Measurements from ENCODE around the gene ZCWPW1.

ZCWPW1 gene

DNA sequence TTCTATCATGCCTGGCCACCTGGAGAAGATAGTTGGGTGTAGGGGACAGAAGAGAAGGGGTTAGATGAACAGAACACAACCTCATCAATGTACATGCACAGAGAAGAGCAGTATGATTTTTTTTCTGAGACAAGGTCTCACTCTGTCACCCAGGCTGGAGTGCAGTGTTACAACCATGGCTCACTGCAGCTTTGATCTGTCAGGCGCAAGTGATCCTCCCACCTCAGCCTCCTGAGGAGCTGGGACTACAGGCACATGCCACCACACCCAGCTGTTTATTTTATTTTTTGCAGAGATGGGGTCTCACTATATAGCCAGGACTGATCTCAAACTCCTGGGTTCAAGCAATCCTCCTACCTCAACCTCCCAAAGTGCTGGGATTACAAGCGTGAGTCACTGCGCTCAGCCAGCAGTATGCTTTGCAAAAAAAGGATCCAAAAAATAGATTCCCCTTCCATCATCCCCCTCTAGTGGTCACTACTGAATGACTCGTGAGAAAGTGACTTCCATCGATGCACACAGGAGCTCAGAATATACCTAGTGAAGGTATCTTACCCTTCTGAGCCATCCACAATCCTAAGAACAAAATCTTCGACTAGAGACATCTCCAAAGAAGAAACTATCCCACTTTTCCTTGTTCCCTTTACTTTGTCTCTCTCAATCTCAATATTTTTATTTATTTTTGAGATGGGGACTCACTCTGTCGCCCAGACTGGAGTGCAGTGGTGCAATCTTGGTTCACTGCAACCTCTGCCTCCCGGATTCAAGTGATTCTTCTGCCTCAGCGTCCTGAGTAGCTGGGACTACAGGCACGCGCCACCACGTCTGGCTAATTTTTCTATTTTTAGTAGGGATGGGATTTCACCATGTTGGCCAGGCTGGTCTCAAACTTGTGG, 21.0 kb downstream of the ZCWPW1 start:
- H3K4me3 ChIP-seq (ENCODE audit: low read depth, low read length) = no peak overlapping the region
- TF ChIP-seq, protein P1, sequence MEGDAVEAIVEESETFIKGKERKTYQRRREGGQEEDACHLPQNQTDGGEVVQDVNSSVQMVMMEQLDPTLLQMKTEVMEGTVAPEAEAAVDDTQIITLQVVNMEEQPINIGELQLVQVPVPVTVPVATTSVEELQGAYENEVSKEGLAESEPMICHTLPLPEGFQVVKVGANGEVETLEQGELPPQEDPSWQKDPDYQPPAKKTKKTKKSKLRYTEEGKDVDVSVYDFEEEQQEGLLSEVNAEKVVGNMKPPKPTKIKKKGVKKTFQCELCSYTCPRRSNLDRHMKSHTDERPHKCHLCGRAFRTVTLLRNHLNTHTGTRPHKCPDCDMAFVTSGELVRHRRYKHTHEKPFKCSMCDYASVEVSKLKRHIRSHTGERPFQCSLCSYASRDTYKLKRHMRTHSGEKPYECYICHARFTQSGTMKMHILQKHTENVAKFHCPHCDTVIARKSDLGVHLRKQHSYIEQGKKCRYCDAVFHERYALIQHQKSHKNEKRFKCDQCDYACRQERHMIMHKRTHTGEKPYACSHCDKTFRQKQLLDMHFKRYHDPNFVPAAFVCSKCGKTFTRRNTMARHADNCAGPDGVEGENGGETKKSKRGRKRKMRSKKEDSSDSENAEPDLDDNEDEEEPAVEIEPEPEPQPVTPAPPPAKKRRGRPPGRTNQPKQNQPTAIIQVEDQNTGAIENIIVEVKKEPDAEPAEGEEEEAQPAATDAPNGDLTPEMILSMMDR (IDR thresholded peaks at IDR 0.05; ENCODE audit: low read depth, low read length, missing control alignments) = peak; percentile 73
- DNase-seq (ENCODE audit: low read depth) = no peak

DNA sequence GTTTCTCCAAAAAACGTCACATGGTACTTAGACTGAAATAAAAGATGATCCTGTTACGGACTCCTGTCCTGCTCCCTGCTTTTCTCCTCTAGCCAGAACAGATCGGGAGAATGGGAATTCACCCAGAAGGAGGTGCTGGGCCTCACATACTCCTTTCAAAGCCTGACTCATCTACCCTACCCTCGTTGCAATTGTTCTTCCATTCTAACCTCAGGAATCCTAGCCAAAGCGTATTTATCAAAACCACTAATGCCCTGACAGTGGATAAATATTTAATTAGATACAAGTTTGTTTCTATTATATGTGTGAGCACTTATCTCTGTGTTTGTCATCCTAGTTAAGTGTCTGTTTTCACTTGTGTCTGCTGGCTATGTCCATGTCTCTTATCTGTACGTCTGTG, 21.7 kb downstream of the ZCWPW1 start:
- TF ChIP-seq, protein P1 (IDR thresholded peaks at IDR 0.05; ENCODE audit: low read depth, low read length, missing control alignments) = no peak
- no peak overlapping the region for H3K4me3 ChIP-seq (ENCODE audit: low read depth, low read length)
- no peak for DNase-seq (ENCODE audit: low read depth)

DNA sequence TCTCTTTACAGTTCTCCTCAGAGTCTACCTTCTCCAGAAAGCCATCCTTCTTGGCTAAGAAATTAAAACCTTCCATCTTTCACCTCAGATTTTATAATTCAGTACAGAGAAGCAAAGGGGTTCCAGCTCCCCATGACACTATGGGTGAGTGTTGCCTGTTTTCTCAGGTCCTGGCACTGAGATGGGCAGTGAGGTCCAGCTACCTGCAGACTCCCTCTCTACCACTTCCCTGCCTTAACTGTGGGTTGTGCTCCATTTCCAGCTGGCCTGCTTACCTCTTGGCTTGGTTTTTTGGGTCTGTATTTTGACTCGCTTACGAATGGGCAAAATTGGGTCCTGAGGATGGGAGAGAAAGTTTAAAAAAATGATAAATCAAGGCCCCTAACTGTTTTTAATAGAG, 26.3 kb downstream of the ZCWPW1 start:
- no peak overlapping the region for H3K4me3 ChIP-seq (ENCODE audit: low read depth, low read length)
- TF ChIP-seq, protein P1 (IDR thresholded peaks at IDR 0.05; ENCODE audit: low read depth, low read length, missing control alignments) = no peak
- no peak for DNase-seq (ENCODE audit: low read depth)

DNA sequence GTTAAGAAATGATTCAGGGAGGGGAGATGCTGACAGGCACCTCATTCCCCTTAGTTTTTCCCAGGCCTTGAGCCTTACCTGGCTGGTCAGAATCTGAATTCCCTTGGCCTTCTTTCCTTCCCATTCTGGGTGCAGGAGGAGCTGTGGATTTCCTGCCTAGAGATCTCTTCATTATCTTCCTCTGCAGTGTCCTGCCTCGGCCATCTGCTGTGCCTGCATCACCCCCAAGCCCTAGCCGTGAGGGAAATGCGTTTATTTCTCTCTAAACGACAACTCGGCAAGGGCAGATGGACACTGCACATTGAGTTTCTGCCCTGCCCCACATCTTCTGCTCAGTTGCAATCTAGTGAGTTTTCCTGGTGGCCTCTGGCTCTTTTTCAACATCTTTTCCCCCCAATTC, 26.7 kb downstream of the ZCWPW1 start:
- DNase-seq (ENCODE audit: low read depth) = no peak
- TF ChIP-seq, protein P1 (IDR thresholded peaks at IDR 0.05; ENCODE audit: low read depth, low read length, missing control alignments) = no peak

DNA sequence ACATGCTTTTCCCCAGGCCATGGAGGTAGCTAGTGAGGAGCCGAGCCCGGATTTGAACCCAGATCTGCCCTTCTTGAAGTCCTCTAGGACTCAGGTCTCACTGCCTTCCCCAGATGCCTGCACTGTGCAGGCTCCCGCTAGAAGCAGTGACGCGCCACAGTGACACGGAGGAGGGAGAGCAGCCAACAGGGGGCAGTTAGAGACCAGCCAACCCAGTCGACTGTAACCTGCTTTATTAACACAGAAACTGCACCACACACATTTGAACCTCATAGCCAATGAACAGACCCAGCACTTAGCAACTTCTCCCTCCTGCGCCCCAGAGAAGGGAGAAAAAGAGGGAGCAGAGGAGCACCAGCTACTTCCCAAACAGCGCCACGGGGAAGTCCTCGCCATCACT, 27.8 kb downstream of the ZCWPW1 start:
- TF ChIP-seq, protein P1 (IDR thresholded peaks at IDR 0.05; ENCODE audit: low read depth, low read length, missing control alignments) = no peak
- no peak for DNase-seq (ENCODE audit: low read depth)
- no peak overlapping the region for H3K4me3 ChIP-seq (ENCODE audit: low read depth, low read length)

More for the DNA sequence above, 26.7 kb downstream of the ZCWPW1 start:
- H3K4me3 ChIP-seq (ENCODE audit: low read depth, low read length) = no peak overlapping the region

DNA sequence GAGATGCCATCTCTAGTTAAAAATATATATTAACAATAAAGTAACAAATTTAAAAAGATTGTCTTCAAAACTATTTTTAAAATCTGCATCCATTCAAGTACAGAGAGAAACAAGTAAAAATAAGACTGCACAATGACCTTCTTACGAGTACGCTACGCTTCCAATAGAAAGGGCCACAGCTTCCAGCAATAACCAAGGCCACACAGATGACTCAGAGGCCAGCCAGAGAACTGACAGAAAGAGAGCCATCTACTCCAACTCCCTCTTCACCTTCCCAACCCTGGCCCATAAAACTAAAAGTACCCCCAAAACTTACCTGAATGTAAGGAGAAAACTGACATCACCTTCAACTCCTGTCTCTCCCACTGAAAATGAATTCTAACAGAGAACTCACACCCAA, 28.5 kb downstream of the ZCWPW1 start:
- no peak for DNase-seq (ENCODE audit: low read depth)
- TF ChIP-seq, protein P1 (IDR thresholded peaks at IDR 0.05; ENCODE audit: low read depth, low read length, missing control alignments) = no peak
- H3K4me3 ChIP-seq (ENCODE audit: low read depth, low read length) = no peak overlapping the region

DNA sequence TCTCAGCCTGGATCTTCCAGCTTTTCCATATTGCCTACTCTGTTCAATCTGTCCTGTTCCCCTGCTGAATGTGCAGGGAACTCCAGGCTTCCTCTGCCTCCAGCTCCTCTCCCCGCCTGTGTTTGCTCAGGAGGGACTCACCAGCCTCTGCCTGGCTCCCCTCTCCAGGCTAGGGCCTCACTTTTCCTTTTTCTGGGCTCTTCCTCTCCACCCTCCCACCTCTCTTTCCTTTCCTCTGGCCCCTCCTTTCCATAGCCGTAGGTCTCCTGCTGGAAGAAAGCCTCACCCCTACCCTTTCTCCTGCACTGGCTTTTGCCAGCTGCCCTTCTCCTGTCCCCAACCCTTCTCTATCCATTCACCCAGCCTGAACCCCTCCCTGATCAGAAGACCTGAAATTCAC, 30.3 kb downstream of the ZCWPW1 start:
- no peak overlapping the region for H3K4me3 ChIP-seq (ENCODE audit: low read depth, low read length)
- TF ChIP-seq, protein P1 (IDR thresholded peaks at IDR 0.05; ENCODE audit: low read depth, low read length, missing control alignments) = no peak
- DNase-seq (ENCODE audit: low read depth) = no peak
